ENCODE results near the gene IFI27L1. TPM values are rescaled to one million over a fixed set of nuclear protein-coding genes. Genes with fewer than 3 reads are reported as not detected.

Gene IFI27L1
- total and polyA plus RNA-seq, 2 donors (not counting 1 experiment from before 2014, with no cell fraction given): 14.4 to 20.3 TPM

DNA sequence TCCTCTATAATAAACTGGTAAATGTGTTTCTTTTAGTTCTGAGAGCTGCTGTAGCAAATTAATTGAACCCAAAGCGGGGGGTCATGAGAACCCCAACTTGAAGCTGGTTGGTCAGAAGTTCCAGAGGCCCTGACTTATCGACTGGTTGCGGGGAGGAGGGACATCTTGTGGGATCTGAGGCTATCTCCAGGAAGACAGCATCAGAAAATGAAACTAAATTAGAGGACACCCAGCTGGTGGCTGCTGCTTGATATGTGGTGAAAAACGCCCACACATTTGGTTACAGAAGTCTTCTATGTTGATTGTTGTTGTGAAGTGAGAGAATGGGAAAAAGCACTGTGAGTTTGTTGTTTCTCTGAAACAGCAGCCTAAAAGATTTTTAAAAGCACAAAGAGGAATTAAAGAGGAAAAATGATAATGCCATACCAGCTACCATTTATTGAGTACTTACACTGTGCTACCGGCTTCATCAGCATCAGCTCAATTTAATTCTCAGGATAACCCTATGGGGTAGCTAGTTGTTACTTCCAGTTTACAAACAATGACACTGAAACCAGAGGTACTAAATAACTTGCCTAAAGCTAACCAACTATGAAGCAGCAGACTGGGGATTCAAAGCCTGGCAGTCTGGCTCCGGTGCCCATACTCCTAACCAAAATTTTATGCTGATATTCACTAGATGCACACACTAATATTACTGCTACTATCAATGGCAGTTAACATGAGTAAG lies 24.4 kb upstream of the IFI27L1 start:
- H3K36me3 ChIP-seq (ENCODE audit: control insufficient read depth, insufficient read depth, low read length): peaks cover 26% of the 10 kb centered on the region
- H3K27ac ChIP-seq (ENCODE audit: insufficient read depth, low read length): no peak overlapping the region
- no peaks in the 10 kb centered on the region for H3K9me3 ChIP-seq (ENCODE audit: control insufficient read depth, insufficient read depth, low read depth, low read length)
- H3K4me2 ChIP-seq (ENCODE audit: extremely low read depth, insufficient read depth, low read length): no peak overlapping the region
- H3K4me3 ChIP-seq (replicated peaks in 1 of 4; ENCODE audit: control extremely low read depth in 1 of 4, insufficient read depth in 1 of 4, low read depth in 3 of 4, low read length in 4 of 4): no peak overlapping the region
- peak in 1 of 2 donors; percentile 19 for DNase-seq (ENCODE audit: low read depth in 2 of 2)
- H3K4me1 ChIP-seq (ENCODE audit: control insufficient read depth, extremely low read depth, insufficient read depth, low read length): no peaks in the 10 kb centered on the region
- H2AFZ ChIP-seq (ENCODE audit: low read length): no peak overlapping the region
- H3K27me3 ChIP-seq (ENCODE audit: control insufficient read depth, insufficient read depth, low read length): no peaks in the 10 kb centered on the region
- no peak overlapping the region for H3K9ac ChIP-seq (ENCODE audit: insufficient read depth, low read length)
- H4K20me1 ChIP-seq (ENCODE audit: control insufficient read depth, extremely low read depth, insufficient read depth, low read length): no peaks in the 10 kb centered on the region
- H3K79me2 ChIP-seq (ENCODE audit: control insufficient read depth, insufficient read depth, low read length): peaks cover 4% of the 10 kb centered on the region
- TF ChIP-seq EZH2 (IDR thresholded peaks at IDR 0.05; ENCODE audit: low read length, missing control alignments): no peak
- TF ChIP-seq, protein P1, sequence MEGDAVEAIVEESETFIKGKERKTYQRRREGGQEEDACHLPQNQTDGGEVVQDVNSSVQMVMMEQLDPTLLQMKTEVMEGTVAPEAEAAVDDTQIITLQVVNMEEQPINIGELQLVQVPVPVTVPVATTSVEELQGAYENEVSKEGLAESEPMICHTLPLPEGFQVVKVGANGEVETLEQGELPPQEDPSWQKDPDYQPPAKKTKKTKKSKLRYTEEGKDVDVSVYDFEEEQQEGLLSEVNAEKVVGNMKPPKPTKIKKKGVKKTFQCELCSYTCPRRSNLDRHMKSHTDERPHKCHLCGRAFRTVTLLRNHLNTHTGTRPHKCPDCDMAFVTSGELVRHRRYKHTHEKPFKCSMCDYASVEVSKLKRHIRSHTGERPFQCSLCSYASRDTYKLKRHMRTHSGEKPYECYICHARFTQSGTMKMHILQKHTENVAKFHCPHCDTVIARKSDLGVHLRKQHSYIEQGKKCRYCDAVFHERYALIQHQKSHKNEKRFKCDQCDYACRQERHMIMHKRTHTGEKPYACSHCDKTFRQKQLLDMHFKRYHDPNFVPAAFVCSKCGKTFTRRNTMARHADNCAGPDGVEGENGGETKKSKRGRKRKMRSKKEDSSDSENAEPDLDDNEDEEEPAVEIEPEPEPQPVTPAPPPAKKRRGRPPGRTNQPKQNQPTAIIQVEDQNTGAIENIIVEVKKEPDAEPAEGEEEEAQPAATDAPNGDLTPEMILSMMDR (conservative IDR thresholded peaks at IDR 0.05 in 1 of 2, IDR thresholded peaks at IDR 0.05 in 1 of 2; ENCODE audit: low read depth in 1 of 2, low read length in 2 of 2): no peak

DNA sequence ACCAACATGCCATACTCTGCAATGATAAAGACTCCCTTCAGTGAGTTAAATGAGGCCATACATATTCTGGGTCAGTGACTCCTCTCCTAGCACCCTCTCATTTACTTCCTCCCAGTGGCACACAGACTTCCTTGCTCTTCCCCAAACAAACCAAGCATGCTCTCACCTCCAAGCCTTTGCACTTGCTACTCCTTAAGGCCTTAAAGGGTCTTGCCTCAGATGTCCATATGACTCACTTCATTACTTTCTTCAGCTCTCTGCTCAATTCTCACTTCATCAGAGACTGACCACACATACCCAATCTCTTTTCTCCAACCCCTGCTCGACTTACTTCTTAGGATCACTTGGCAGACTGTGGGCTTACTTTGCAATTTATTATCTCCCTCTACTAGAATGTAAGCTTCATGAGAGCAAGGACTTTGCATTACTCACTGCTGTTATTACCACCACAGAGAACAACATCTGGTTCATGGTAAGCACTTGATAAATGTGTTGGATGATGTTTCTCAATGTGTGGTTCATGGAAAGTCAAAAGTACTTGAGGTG lies 22.9 kb upstream of the IFI27L1 start:
- Histone ChIP-seq H3K4me2 (ENCODE audit: extremely low read depth, insufficient read depth, low read length) (no peak overlapping the region), H3K36me3 (ENCODE audit: control insufficient read depth, insufficient read depth, low read length) (peaks cover 25% of the 10 kb centered on the region), H4K20me1 (ENCODE audit: control insufficient read depth, extremely low read depth, insufficient read depth, low read length) (no peaks in the 10 kb centered on the region), H2AFZ (ENCODE audit: low read length) (no peak overlapping the region), H3K27me3 (ENCODE audit: control insufficient read depth, insufficient read depth, low read length) (no peaks in the 10 kb centered on the region), H3K4me1 (ENCODE audit: control insufficient read depth, extremely low read depth, insufficient read depth, low read length) (no peaks in the 10 kb centered on the region), H3K9me3 (ENCODE audit: control insufficient read depth, insufficient read depth, low read depth, low read length) (no peaks in the 10 kb centered on the region), H3K9ac (ENCODE audit: insufficient read depth, low read length) (no peak overlapping the region), H3K79me2 (ENCODE audit: control insufficient read depth, insufficient read depth, low read length) (peaks cover 7% of the 10 kb centered on the region), H3K4me3 (replicated peaks in 1 of 4; ENCODE audit: control extremely low read depth in 1 of 4, insufficient read depth in 1 of 4, low read depth in 3 of 4, low read length in 4 of 4) (no peak overlapping the region), H3K27ac (ENCODE audit: insufficient read depth, low read length) (no peak overlapping the region)
- DNase-seq (ENCODE audit: low read depth in 2 of 2): peak in 1 of 2 donors; percentile 29
- TF ChIP-seq EZH2 (IDR thresholded peaks at IDR 0.05; ENCODE audit: low read length, missing control alignments): no peak
- TF ChIP-seq, protein P1 (conservative IDR thresholded peaks at IDR 0.05 in 1 of 2, IDR thresholded peaks at IDR 0.05 in 1 of 2; ENCODE audit: low read depth in 1 of 2, low read length in 2 of 2): no peak

DNA sequence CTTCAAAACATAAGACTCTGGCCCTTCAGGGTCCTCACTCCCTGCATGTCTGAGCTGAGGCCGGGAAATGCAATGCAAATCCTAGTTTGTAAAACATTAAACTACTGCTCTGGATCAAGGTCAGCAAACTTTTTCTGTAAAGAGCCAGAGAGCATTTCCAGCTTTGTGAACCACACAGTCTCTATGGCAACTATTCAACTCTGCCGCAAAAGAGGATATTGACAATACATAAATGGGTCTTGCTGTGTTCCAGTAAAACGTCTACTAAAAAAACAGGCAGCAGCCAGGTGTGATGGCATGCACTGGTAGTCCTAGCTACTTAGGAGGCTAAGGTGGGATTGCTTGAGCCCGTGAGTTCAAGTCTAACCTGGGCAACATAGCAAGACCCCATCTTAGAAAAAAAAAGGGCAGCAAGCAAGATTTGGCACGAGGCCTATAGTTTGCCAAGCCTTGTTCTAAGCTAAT lies 22.4 kb upstream of the IFI27L1 start:
- H3K27me3 ChIP-seq (ENCODE audit: control insufficient read depth, insufficient read depth, low read length): no peaks in the 10 kb centered on the region
- H3K4me3 ChIP-seq (replicated peaks in 1 of 4; ENCODE audit: control extremely low read depth in 1 of 4, insufficient read depth in 1 of 4, low read depth in 3 of 4, low read length in 4 of 4): no peak overlapping the region
- no peak overlapping the region for H3K27ac ChIP-seq (ENCODE audit: insufficient read depth, low read length)
- H3K79me2 ChIP-seq (ENCODE audit: control insufficient read depth, insufficient read depth, low read length): peaks cover 11% of the 10 kb centered on the region
- no peak for TF ChIP-seq EZH2 (IDR thresholded peaks at IDR 0.05; ENCODE audit: low read length, missing control alignments)
- no peaks in the 10 kb centered on the region for H4K20me1 ChIP-seq (ENCODE audit: control insufficient read depth, extremely low read depth, insufficient read depth, low read length)
- H3K36me3 ChIP-seq (ENCODE audit: control insufficient read depth, insufficient read depth, low read length): peaks cover 25% of the 10 kb centered on the region
- no peak for DNase-seq (ENCODE audit: low read depth in 2 of 2)
- H3K4me2 ChIP-seq (ENCODE audit: extremely low read depth, insufficient read depth, low read length): no peak overlapping the region
- no peaks in the 10 kb centered on the region for H3K4me1 ChIP-seq (ENCODE audit: control insufficient read depth, extremely low read depth, insufficient read depth, low read length)
- H3K9ac ChIP-seq (ENCODE audit: insufficient read depth, low read length): no peak overlapping the region
- no peak overlapping the region for H2AFZ ChIP-seq (ENCODE audit: low read length)
- no peaks in the 10 kb centered on the region for H3K9me3 ChIP-seq (ENCODE audit: control insufficient read depth, insufficient read depth, low read depth, low read length)

Data from fibroblast of lung (primary cell).